ENCODE results near the gene SETD2.

DNA sequence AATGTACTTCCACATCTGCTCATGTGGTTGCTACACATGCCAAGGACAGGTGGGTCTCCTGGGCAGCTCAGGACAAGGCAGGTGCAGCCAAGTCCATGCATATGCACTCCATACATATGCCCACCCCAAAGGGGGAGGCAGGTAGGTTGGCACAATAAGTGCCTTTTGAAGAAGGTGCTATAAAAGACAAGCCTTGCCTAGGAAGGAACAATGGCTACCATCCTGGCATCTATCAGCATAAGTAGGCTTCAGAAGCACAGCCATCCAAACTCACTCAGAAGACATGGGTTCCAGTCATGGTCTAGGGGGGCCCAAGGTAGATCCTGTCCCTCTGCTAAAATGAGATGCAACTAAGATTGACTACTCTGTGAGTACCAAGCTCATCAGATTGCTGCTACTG lies 149.9 kb downstream of the SETD2 start:
- no peak for TF ChIP-seq POLR2A (IDR thresholded peaks at IDR 0.05)
- TF ChIP-seq, protein P1, sequence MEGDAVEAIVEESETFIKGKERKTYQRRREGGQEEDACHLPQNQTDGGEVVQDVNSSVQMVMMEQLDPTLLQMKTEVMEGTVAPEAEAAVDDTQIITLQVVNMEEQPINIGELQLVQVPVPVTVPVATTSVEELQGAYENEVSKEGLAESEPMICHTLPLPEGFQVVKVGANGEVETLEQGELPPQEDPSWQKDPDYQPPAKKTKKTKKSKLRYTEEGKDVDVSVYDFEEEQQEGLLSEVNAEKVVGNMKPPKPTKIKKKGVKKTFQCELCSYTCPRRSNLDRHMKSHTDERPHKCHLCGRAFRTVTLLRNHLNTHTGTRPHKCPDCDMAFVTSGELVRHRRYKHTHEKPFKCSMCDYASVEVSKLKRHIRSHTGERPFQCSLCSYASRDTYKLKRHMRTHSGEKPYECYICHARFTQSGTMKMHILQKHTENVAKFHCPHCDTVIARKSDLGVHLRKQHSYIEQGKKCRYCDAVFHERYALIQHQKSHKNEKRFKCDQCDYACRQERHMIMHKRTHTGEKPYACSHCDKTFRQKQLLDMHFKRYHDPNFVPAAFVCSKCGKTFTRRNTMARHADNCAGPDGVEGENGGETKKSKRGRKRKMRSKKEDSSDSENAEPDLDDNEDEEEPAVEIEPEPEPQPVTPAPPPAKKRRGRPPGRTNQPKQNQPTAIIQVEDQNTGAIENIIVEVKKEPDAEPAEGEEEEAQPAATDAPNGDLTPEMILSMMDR (IDR thresholded peaks at IDR 0.05): no peak

Data from uterus (tissue), 2 donors.